CD4-positive, alpha-beta T cell (primary cell): ENCODE measurements around the gene PAX3. TPM values are rescaled to one million over a fixed set of nuclear protein-coding genes. Genes with fewer than 3 reads are reported as not detected.

Experiments
- ATAC-seq: fragments of 200-7000 bp; cut with Tn5 transposase; one replicate; pipeline ENCODE4 v1.10.0; 2022; ENCODE audit warnings: mild to moderate bottlenecking; ENCODE audit not compliant: poor library complexity
- CTCF ChIA-PET: fragments of 350-600 bp; sonication (Branson Sonifier 250); formaldehyde crosslinking; loops from one replicate; lab custom pipeline; 2021; ENCODE audit warnings: antibody characterized with exemption, inconsistent platforms; lab: Charles Lee
- POLR2A ChIA-PET: fragments of 350-600 bp; sonication (Branson Sonifier 250); formaldehyde crosslinking; loops from one replicate; lab custom pipeline; 2021; ENCODE audit warnings: antibody characterized with exemption, inconsistent platforms; lab: Charles Lee
- DNase-seq, 14 experiments: peaks; one replicate each; pipeline ENCODE4 v3.0.0-alpha.2; 2013 to 2020; ENCODE audit warnings: mixed read lengths in 2 of 14
- H3K27ac ChIP-seq, 2 donors: one replicate each; pipeline versions ENCODE4 v1.5.1 to v1.7.0; 2013; ENCODE audit warnings: low read length in 2 of 2, low read depth in 1 of 2, mild to moderate bottlenecking in 1 of 2
- H3K27me3 ChIP-seq, 2 experiments: 1 replicate in 1 of 2; 2 replicates in 1 of 2; pipeline versions ENCODE4 v1.6.1 to v1.7.0; 2013; ENCODE audit warnings: low read length in 2 of 2, control low read depth in 1 of 2, mild to moderate bottlenecking in 1 of 2, moderate library complexity in 1 of 2; ENCODE audit not compliant: insufficient read depth in 2 of 2, control insufficient read depth in 1 of 2
- H3K36me3 ChIP-seq: one replicate; pipeline ENCODE4 v1.6.1; 2013; ENCODE audit warnings: low read length, control low read depth; ENCODE audit not compliant: insufficient read depth
- H3K4me1 ChIP-seq: one replicate; pipeline ENCODE4 v1.6.1; 2013; ENCODE audit warnings: low read length, control low read depth; ENCODE audit not compliant: insufficient read depth
- H3K4me3 ChIP-seq: one replicate; pipeline ENCODE4 v1.5.1; 2013; ENCODE audit warnings: mild to moderate bottlenecking, low read length, moderate library complexity
- H3K9me3 ChIP-seq, 2 experiments: 1 replicate in 1 of 2; 2 replicates in 1 of 2; pipeline versions ENCODE4 v1.6.1 to v1.7.0; 2013; ENCODE audit warnings: low read length in 2 of 2, mild to moderate bottlenecking in 2 of 2, control low read depth in 1 of 2, moderate library complexity in 1 of 2; ENCODE audit not compliant: control insufficient read depth in 1 of 2, insufficient read depth in 1 of 2
- H3K27ac Mint-ChIP-seq: one replicate; pipeline ENCODE4 v1.8.0; 2020; ENCODE audit warnings: mixed read lengths
- H3K27me3 Mint-ChIP-seq: one replicate; pipeline ENCODE4 v1.8.0; 2021; ENCODE audit warnings: mixed read lengths
- H3K36me3 Mint-ChIP-seq: one replicate; pipeline ENCODE4 v1.8.0; 2021; ENCODE audit warnings: low read depth, mixed read lengths
- H3K4me1 Mint-ChIP-seq: one replicate; pipeline ENCODE4 v1.8.0; 2021; ENCODE audit warnings: low read depth, mixed read lengths
- H3K4me3 Mint-ChIP-seq: one replicate; pipeline ENCODE4 v1.8.0; 2020; ENCODE audit warnings: mild to moderate bottlenecking, mixed read lengths
- H3K9me3 Mint-ChIP-seq: one replicate; pipeline ENCODE4 v1.8.0; 2020; ENCODE audit warnings: mixed read lengths
- CTCF ChIP-seq: fragments of 200-600 bp; IDR thresholded peaks from one replicate; pipeline ENCODE4 v1.8.0; 2022; ENCODE audit warnings: antibody characterized with exemption, mild to moderate bottlenecking
- intact Hi-C, 2 experiments: fragments of 100-400 bp; cut with DNase I in 1 of 2; cut with micrococcal nuclease in 1 of 2; formaldehyde crosslinking; loops; one replicate each; pipeline versions ENCODE4 v1.15.1 to v1.9.0; 2023 to 2025; cut with DNase I, micrococcal nuclease
- total RNA-seq, 174 experiments: library from RNA in 2 of 174; stranded (reverse) in 2 of 174; gene quantifications; one replicate each; pipeline ENCODE4 v1.2.3 and lab custom pipeline; 2021 to 2026

The PAX3 gene
- total RNA-seq, 2 experiments from 2014 or later = not detected

- Mint-ChIP-seq H3K4me3 (no peak overlapping the region), H3K27me3 (peaks cover 97% of the 10 kb centered on the region), H3K9me3 (no peaks in the 10 kb centered on the region), H3K27ac (no peak overlapping the region), H3K4me1 (no peaks in the 10 kb centered on the region), H3K36me3 (no peaks in the 10 kb centered on the region)
- ChIA-PET POLR2A (no interaction called here), CTCF (no interaction called here)
- Histone ChIP-seq H3K9me3 (peaks cover 0 to 19% of the 10 kb centered on the region in 2 experiments), H3K27ac (no peak overlapping the region), H3K4me3 (no peak overlapping the region), H3K4me1 (no peaks in the 10 kb centered on the region), H3K36me3 (no peaks in the 10 kb centered on the region), H3K27me3 (peaks cover 49 to 88% of the 10 kb centered on the region in 2 experiments)
- intact Hi-C loops = no loop called here
- ATAC-seq (no peak), DNase-seq (no peak)
- TF ChIP-seq CTCF = no peak
Observed at GRCh38 chr2:222288590-222289277, 10.1 kb downstream of the PAX3 start.

GRCh38 chr2:222287862-222288479 lies 10.8 kb downstream of the PAX3 start:
- no peaks in the 10 kb centered on the region for H3K9me3 Mint-ChIP-seq
- ChIA-PET CTCF (no interaction called here), POLR2A (no interaction called here)
- no peaks in the 10 kb centered on the region for H3K36me3 ChIP-seq
- H3K27ac Mint-ChIP-seq = no peak overlapping the region
- intact Hi-C loops = no loop called here
- ATAC-seq = no peak
- H3K4me1 ChIP-seq = no peaks in the 10 kb centered on the region
- no peaks in the 10 kb centered on the region for H3K4me1 Mint-ChIP-seq
- peaks cover 0 to 17% of the 10 kb centered on the region in 2 experiments for H3K9me3 ChIP-seq
- no peak overlapping the region for H3K27ac ChIP-seq
- H3K36me3 Mint-ChIP-seq = no peaks in the 10 kb centered on the region
- peaks cover 41 to 83% of the 10 kb centered on the region in 2 experiments for H3K27me3 ChIP-seq
- no peak overlapping the region for H3K4me3 ChIP-seq
- no peak overlapping the region for H3K4me3 Mint-ChIP-seq
- peaks cover 95% of the 10 kb centered on the region for H3K27me3 Mint-ChIP-seq
- DNase-seq = no peak
- TF ChIP-seq CTCF = no peak

GRCh38 chr2:222284466-222284865 lies 14.3 kb downstream of the PAX3 start:
- Mint-ChIP-seq H3K4me1 (no peaks in the 10 kb centered on the region), H3K36me3 (no peaks in the 10 kb centered on the region), H3K27ac (no peak overlapping the region), H3K4me3 (no peak overlapping the region), H3K27me3 (peaks cover 84% of the 10 kb centered on the region), H3K9me3 (no peaks in the 10 kb centered on the region)
- no peaks in the 10 kb centered on the region for H3K4me1 ChIP-seq
- H3K9me3 ChIP-seq = peaks cover 0 to 7% of the 10 kb centered on the region in 2 experiments
- DNase-seq (no peak), ATAC-seq (no peak)
- peaks cover 10 to 50% of the 10 kb centered on the region in 2 experiments for H3K27me3 ChIP-seq
- TF ChIP-seq CTCF = no peak
- no peak overlapping the region for H3K4me3 ChIP-seq
- no peak overlapping the region for H3K27ac ChIP-seq
- intact Hi-C loops = no loop called here
- H3K36me3 ChIP-seq = no peaks in the 10 kb centered on the region
- POLR2A ChIA-PET = no interaction called here
- CTCF ChIA-PET = no interaction called here
